Esophagus mucosa (tissue), 1 donor: ENCODE data around the gene PLEKHA1. TPM values are rescaled to one million over a fixed set of nuclear protein-coding genes. Genes with fewer than 3 reads are reported as not detected.
A peak's percentile ranks its signal among the peaks of the same experiment; 100 is the strongest.

ENCODE experiments used
- ATAC-seq: fragments of 200-7000 bp; cut with Tn5 transposase; one replicate; pipeline ENCODE4 v1.9.1; 2020
- total RNA-seq: library from RNA; stranded (reverse); gene quantifications from one replicate; pipeline ENCODE4 v1.2.4, GENCODE V29; 2023
- donor health status: DM: yes; HTN: yes; CAD: no.

Gene PLEKHA1
- total RNA-seq, 1 donor from 2014 or later, result 39.5 TPM

DNA sequence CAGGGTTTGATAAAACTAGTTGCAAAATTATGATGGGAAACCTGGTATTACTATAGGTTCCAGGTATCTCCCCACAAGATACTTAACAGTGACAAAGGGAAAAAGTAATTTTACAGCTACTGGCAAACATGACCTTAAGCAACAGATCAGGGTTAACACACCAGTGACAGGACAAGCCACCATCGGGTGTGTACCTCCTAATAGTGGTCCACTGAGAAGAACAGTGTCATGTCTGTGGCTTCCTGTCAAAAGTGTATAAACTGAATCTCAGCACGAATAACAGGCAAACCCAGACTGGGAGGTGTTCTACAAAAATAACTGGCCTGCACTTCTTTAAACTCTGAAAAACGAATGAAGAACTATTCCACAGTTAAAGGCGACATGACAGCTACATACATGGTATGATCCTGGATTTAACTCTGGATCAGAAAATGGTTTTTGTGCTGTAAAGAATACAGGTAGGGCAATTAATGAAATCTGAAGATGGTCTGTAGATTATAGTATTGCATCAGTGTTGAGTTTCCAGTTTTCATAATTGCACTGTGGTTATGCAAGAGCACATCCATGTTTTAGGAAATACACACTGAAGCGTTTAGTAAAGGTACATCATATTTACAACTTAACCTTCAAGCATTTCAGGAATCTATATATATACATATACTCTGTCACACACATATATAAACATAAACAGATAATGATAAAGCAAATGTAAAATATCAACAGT lies 47.9 kb downstream of the PLEKHA1 start:
- ATAC-seq, result peak; percentile 13

GRCh38 chr10:122424059-122424458 lies 49.6 kb downstream of the PLEKHA1 start:
- ATAC-seq, result no peak

DNA sequence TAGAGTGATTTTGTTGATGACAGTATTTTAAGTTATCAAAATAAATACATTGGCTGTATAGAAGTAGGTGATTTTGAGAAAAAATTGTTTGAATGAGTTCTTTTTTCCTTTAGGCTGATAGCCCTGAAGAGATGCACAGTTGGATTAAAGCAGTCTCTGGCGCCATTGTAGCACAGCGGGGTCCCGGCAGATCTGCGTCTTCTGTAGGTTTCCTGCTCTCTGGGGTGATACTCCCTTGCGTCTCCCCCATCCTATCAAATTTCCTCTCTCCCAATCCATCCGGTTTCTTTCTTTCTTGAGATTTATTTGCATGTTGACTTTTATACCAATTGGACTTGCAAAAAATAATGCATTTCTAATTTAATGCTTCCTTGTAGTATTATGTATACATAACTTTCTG lies 52.3 kb downstream of the PLEKHA1 start:
- ATAC-seq, result no peak

DNA sequence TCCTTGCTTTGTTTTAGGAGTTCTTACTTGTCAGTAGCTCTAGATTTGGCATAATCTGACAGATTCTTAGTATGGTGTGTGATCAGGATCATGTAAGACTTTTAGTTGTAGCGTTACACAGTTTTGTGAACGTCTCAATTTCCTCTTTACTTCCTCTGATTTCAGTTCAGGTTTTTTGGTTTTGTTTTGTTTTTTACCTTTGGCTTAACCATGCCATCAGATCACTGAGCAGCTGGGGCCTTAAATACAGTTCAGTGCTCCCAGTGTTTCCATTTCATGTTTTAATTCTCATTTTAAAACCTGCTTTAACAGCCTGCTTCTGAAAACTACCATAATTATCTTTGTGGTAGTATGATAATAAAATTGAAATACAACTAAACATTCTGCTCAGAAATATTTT lies 52.8 kb downstream of the PLEKHA1 start:
- no peak for ATAC-seq

GRCh38 chr10:122435212-122435827 lies 60.8 kb downstream of the PLEKHA1 start:
- peak; percentile 49 for ATAC-seq

DNA sequence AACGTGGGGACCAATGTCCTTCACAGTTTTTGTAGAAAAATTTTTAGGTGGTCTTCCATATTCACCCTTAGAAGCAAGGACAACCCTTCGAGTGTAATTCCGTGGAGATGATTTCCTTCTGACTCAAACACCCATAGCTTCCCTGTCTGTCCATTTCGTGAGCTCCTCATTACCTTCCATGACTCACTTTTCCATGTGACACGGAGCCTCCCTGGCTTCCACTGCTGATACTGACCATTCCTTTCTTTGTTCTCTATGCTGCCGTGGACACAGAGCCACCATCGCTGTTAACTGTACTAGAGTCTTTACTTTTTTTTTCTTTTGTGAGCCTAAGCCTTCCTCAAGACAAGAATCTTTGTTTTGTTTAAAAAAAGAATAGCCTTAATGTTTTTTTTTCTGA lies 67.5 kb downstream of the PLEKHA1 start:
- ATAC-seq, result peak; percentile 69

DNA sequence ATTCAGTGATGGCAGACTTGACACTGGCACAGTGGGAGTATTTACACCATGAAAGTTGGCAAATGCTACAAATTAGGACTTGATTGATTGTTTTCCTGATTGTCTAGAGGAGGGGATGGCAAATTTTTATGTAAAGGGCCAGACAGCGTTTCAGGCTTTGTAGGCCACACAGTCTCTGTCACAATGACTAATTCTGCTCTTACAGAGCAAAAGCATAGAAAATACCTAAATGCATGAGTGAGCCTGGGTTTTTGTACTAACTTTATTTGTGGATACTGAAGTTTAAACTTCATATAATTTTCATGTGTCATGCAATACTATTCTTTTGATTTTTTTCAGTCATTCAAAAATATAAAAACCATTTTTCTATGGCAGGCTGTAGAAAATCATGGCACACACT lies 71.0 kb downstream of the PLEKHA1 start:
- ATAC-seq, result no peak

DNA sequence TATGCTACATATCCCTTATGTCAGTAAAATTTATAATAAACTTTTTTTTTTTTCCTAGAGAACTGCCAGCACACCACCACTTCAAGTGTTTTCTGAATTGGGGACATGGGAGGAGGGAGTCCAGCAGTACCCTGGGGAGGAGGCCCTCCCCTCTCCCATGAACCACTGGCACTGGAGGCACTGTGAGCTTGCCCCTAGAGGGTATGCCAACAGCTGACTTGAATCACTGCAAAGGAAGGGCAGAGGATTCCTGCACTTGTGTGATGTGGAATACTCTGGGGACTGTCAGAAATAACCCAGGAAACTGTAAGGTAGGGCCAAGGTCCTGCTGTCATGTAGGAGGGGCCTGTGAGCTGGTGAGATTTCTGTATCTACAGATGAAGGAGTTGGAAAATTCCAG lies 71.4 kb downstream of the PLEKHA1 start:
- no peak for ATAC-seq

- peak; percentile 81 for ATAC-seq
These were observed 72.3 kb downstream of the PLEKHA1 start for GRCh38 chr10:122446668-122447423.

DNA sequence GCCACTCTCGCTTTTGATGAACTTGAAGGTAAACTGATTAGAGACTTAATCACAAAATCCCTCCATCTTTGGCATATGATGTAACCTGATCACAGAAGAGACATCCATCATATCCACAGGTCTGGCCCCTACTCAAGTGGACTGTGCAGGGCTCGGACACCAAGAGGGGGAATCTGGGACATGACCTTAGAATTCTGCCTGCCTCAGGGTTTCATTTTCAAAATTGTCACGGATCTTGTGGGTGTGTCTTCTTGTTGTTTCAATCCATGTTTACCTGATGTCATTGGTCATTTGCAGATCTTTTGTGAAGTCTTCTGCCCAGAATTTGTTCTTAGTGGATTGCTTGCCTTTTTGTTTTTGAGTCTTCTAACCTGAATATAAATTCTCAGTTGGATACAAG lies 74.1 kb downstream of the PLEKHA1 start:
- no peak for ATAC-seq

GRCh38 chr10:122449153-122449552 lies 74.6 kb downstream of the PLEKHA1 start:
- no peak for ATAC-seq

DNA sequence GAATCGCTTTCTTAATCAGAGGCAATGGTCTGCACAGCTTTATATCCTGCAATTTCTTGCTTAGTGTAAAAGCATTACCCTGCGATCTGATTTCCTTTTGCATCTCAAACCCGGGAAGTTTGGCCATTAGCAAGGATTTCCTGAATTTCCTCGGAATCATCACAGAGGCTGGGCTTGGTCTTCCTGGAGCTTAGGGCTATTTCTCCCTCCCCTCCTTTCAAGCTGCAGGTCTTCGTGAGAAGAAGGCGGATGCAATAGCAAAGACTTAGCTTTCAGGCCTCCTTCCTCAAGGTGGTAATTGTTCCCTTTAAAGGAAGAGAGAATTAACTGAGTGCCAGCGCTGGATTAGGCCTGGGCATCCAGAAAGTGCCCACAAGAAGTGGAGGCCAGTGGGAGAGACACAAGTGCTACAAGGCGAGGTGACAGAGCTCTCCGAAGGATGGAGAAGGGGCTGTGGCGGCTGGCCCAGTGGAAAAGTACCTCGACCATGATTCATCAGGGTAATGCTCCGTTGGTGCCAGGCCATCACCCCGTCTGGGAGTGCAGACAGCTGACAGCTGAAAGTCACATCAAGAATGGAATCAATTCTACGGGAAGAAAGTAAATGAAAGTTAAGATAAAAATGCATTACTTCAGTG lies 76.0 kb downstream of the PLEKHA1 start:
- no peak for ATAC-seq

DNA sequence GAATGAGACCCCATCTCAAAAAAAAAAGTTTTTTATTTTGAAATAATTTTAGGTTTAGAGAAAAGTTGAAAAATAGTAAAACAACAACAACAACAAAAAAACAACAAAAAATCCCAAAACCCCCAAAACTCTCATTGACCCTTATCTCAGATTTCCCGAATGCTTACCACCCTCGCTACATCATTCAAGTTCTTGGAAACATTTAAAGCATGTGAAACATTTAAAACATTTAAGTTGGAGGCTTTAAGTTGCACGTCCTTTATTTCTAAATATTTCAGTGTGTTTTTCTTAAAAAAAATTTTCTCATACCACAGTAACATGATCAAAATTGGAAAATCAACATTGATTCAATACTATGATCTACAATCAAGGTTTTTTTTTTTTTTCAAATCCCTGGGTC lies 79.6 kb downstream of the PLEKHA1 start:
- ATAC-seq, result no peak

- ATAC-seq, result no peak
These were observed 80.1 kb downstream of the PLEKHA1 start, which contains the start of gene ARMS2 for GRCh38 chr10:122454603-122455080. ARMS2 (plus strand) TSS chr10:122454653; CDS start chr10:122454728, 75 bp downstream.

- ATAC-seq, result no peak
These were observed 81.0 kb downstream of the PLEKHA1 start for GRCh38 chr10:122455376-122456079.

- ATAC-seq, result no peak
These were observed 83.4 kb downstream of the PLEKHA1 start for GRCh38 chr10:122457934-122458333.

DNA sequence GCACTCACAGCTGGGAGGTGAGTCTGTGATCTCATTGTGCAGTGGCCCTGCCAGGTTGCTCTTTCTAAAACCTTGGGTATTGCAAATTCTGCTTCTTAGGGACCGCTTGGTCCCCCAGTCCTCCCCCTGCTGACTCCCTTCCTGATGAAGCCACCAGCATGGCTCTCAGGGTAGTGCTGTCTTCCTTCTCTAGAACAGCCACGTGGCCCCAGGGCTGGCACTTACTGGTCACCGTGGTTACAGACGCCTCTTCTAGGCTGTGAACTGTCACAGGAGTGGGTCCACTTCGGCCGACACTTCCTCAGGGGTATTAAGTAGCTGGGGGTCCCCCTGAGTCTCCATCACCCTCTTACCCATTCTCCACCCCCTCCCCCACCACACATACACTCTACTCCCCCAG lies 84.2 kb downstream of the PLEKHA1 start:
- ATAC-seq, result no peak

DNA sequence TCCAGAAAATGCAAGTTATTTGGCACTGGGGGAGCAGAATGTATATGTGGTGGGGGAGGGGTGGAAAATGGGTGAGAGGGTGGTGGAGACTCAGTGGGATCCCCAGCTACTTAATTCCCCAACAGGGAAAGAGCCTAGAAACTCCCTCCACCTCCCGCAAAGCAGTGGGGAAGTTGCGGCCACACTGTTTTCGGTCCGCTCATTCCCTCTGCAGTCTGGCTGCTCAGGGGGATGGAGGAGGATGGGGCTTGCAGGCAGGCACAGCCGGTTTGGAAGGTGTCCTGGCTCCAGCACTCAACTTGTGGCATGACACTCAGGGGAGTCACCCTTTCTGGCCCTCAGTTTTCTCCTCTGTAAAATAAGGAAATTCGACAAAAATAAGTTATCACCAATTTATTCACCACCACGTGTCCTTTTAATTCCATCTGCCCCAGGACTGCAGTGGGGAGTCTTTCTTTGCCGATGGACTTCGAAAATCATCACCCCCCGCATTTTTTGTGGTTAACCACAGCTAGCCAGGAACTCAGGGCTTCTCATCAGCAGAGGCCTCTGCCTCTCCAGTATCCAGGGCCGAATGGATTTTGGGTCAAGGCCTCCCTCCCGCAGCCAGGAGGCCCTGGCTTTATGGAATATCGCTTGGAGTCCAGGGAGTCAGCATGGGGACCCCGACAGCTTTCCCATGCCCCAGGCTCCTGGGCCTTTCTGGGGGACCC lies 85.2 kb downstream of the PLEKHA1 start:
- ATAC-seq, result no peak

DNA sequence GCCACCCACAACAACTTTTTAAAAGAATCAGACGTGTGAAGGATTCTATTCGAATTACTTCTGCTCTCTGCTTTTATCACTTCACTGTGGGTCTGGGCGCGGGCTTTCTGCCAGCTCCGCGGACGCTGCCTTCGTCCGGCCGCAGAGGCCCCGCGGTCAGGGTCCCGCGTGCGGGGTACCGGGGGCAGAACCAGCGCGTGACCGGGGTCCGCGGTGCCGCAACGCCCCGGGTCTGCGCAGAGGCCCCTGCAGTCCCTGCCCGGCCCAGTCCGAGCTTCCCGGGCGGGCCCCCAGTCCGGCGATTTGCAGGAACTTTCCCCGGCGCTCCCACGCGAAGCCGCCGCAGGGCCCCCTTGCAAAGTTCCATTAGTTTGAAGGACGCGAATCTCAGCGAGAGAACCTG lies 86.4 kb downstream of the PLEKHA1 start:
- no peak for ATAC-seq

DNA sequence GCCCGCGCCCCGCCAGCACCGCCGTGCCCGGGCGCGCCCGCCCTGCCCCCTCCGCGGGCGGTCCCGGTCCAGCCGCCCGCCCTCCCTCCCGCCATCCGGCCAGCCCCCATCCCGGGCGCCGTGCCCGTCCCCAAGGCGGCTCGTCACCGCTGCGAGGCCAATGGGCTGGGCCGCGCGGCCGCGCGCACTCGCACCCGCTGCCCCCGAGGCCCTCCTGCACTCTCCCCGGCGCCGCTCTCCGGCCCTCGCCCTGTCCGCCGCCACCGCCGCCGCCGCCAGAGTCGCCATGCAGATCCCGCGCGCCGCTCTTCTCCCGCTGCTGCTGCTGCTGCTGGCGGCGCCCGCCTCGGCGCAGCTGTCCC lies 86.8 kb downstream of the PLEKHA1 start, which contains the start of gene HTRA1:
Gene HTRA1, plus strand, starts transcription at position 187 of the 362 bp plus-strand sequence. Its CDS starts 100 bp downstream, at position 287.
- peak; percentile 48 for ATAC-seq

- ATAC-seq, result peak; percentile 49
These were observed 87.4 kb downstream of the PLEKHA1 start for GRCh38 chr10:122461729-122462532.
